GM21447 (cell line): ENCODE results near the gene FOXN4.
"Not testable (repeated sequence)": the region's sequence is repeated elsewhere in the genome, so short reads cannot be mapped to it uniquely, and the experiment has no call there.

ENCODE experiments used
- ATAC-seq: cut with Tn5 transposase; IDR thresholded peaks from one replicate; pipeline ENCODE4 v1.9.1; 2021; ENCODE audit not compliant: unreplicated experiment

FOXN4 gene, protein sequence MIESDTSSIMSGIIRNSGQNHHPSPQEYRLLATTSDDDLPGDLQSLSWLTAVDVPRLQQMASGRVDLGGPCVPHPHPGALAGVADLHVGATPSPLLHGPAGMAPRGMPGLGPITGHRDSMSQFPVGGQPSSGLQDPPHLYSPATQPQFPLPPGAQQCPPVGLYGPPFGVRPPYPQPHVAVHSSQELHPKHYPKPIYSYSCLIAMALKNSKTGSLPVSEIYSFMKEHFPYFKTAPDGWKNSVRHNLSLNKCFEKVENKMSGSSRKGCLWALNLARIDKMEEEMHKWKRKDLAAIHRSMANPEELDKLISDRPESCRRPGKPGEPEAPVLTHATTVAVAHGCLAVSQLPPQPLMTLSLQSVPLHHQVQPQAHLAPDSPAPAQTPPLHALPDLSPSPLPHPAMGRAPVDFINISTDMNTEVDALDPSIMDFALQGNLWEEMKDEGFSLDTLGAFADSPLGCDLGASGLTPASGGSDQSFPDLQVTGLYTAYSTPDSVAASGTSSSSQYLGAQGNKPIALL

DNA sequence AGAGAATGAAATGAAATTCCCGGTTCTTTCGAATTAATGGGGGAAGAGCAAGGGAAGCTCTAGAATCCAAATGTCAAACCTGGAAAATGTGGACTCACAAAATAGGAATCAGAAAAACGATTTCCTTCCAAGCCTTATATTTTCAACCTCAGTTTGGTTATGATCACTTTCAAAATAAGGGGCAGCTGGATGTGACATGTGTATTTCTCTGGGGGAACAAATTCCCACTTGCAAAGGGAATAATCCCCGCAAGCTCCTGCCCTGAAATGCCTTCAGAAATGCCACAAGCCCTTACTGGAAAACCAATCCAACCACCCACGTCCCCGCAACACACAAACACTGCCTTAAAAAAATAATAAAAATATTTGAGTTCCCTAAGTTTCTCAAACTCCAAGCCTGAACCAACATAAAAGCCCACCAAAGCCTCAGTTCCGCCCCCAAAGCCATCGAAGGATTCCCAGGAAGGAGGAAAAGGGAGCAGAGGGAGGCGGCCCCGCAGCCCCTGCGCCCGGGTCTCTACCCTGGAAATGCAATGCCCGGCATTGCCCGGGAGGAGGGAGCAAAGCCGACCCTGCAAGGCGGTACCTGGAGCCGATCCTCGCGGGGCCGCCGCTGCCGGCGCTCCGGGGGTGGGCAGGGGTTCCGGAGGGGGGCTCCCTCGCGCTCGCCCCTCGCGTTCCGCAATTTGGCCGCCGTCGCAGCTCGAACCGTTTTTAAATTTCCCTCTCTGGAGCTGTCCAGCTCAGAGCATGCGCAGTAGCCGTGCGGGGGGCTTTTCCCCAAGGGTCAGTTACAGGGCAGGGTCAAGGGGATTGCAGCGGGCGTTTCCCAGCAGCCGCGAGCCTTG, at the start of gene FOXN4:
Gene FOXN4 (minus strand): TSS at position 751 of the 847 bp plus-strand sequence. CDS start 963 bp downstream, outside the sequence.
- ATAC-seq, result no peak

DNA sequence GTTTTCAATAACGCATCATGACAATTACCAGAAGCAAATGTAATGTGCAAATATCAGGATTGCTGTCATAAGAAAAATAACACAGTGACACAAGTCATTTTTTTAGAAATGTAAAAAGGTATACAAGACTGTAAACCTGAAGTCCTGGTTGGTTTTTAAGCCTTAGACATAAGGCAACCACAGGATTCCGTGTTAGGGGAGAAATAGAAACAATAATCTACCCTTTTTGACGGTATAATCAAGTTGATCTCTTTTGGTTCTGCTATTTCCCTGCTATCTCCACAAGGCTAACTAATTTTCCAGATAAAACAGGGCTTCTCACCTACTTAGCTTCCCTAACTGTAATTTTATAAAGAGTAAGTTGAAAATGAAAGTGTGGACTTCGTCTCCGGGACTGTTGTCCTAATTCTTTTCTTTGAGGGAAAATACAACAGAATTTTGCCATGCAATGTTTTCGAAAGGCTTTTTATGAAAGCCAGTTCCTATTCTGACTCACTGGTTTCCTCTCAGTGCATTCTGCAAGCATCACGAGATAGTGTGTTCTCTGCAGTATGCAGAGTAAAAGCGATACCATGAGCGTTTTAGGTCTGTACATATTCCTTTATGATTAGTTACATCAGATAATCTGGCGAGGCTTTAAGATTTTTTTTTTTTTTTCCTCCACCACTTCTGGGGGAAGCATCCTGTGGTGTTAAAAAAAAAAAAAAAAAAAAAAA, 49.2 kb upstream of the FOXN4 start:
- no peak for ATAC-seq

GRCh38 chr12:109357032-109357431, 47.9 kb upstream of the FOXN4 start:
- ATAC-seq, result no peak

DNA sequence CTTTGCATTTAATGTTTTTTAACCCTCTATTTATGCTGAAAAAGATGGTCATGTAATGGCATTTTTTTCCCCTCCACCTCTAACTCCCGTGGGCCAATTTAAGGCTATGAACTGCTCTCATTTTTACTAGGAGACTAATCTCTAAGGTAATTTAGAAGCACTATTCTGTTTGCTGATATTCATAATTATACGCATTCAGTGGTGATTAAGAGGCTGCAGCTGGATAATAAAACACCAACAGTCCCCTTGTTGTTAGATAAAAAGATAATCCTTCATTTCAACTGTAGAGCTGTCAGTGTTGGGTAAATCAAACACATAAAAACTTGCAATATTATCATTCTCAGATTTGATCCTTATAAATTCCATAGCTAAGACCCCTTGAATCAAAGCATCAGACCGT, 47.5 kb upstream of the FOXN4 start:
- ATAC-seq, result no peak

GRCh38 chr12:109352184-109352583, 43.1 kb upstream of the FOXN4 start:
- ATAC-seq, result no peak

- no peak for ATAC-seq
Observed at GRCh38 chr12:109347589-109347988, 38.5 kb upstream of the FOXN4 start, which contains the start of gene MYO1H. TSS of gene MYO1H (plus strand) at chr12:109347900. CDS start at chr12:109347961, 61 bp downstream.

GRCh38 chr12:109346920-109347319, 37.8 kb upstream of the FOXN4 start:
- no peak for ATAC-seq

- no peak for ATAC-seq
Observed at GRCh38 chr12:109345428-109345827, 36.3 kb upstream of the FOXN4 start.

GRCh38 chr12:109343677-109344076, 34.6 kb upstream of the FOXN4 start:
- no peak for ATAC-seq

DNA sequence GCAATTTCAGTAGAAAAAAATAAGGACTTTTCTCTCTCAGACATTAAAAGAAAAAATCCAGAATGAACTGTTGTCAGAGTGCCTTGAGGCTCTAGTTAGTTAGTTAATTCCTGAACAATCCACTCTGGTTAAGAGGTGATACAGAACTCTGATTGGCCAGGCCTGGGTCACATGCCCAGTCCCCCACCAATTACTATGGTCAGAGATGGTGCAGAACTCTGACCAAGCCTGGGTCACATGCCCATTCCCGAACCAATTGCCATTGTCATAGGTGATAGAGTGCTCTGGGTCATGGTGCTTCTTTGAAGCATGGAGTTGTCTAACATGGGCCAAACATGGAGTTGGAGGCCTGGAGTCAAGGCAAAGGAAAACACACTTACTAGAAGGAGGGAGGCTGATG, 27.5 kb upstream of the FOXN4 start:
- ATAC-seq, result no peak

GRCh38 chr12:109334887-109335286, 25.8 kb upstream of the FOXN4 start:
- no peak for ATAC-seq

- no peak for ATAC-seq
Observed at GRCh38 chr12:109331301-109331952, 22.3 kb upstream of the FOXN4 start.

DNA sequence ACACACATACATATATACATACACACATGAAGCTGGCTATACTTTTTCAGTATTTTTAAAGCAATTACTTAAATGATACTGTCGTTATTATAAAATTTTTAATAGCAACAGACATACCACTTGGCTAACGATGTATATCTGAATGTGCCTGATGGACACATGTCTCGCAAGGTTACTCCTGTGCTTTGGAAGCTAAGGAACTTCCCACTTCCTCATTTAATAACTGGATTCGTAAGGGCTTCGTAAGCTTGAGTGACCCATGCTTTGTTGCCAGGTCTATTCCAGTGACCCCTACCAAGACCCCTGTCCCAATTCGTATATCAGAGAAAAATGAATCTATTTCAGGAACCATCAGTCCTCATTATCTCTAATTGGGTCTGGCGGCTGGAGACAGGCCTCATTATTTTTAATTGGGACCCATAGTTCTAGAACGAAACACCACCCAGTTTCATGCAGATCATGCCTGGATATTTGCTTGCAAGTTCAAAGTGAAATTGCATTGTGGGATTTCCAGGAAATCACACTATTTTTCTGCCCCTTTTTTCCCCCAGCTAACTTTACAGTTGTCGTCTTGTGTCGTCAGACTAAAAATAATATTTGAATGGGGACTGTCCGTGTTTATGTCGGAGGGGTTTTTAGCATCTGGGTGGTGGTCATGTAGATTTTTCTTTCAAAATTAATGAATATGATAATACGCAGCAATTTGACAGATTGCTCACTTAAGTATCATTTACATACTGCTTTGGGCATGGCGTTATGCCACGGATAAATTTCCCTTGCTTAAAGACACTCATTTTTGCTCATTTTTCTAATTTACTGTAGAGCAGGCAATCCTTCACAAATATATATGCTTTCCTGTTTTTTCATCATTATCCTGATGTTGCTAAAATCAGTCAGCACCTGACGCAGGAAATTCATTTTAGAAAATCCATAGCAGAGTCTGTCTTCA, 21.5 kb upstream of the FOXN4 start:
- ATAC-seq, result no peak

DNA sequence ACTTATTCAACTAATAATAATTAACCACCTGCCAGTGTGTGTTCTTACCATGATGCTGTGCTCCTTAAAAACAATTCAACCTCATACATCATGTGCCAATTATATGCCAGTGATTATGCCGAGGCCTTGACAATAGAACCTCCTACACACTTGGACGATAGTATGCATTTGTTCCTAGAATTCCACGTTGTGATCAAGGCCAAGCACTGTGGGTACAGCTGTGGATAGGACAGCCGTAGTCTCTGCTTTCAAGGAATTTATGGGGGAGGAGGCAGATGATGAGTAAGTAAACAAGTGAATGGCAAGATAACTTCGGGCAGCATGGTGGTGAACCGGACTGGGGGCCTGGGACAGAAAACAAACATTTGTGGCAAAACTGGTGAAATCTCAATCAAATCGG, 20.6 kb upstream of the FOXN4 start:
- no peak for ATAC-seq

DNA sequence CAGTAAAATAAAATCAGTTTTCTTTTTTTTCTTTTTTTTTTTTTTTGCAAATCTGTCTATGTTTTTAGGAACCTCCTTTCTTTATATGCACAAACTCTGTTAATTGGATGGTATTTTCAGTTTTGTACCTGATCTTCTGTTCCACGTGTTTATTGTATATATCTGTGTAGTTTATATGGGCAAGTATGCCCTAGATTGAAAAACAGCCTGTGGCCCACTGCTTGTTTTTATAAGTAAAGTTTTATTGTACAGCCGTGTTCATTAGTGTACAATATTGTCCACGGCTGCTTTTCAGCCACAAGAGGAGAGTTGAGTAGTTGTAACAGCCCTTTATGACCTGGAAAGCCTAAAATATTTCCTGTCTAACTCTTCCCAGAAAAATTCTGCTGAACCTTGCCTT, 19.9 kb upstream of the FOXN4 start:
- ATAC-seq, result no peak

- not testable (repeated sequence) for ATAC-seq
Observed at GRCh38 chr12:109321294-109321693, 12.2 kb upstream of the FOXN4 start.

DNA sequence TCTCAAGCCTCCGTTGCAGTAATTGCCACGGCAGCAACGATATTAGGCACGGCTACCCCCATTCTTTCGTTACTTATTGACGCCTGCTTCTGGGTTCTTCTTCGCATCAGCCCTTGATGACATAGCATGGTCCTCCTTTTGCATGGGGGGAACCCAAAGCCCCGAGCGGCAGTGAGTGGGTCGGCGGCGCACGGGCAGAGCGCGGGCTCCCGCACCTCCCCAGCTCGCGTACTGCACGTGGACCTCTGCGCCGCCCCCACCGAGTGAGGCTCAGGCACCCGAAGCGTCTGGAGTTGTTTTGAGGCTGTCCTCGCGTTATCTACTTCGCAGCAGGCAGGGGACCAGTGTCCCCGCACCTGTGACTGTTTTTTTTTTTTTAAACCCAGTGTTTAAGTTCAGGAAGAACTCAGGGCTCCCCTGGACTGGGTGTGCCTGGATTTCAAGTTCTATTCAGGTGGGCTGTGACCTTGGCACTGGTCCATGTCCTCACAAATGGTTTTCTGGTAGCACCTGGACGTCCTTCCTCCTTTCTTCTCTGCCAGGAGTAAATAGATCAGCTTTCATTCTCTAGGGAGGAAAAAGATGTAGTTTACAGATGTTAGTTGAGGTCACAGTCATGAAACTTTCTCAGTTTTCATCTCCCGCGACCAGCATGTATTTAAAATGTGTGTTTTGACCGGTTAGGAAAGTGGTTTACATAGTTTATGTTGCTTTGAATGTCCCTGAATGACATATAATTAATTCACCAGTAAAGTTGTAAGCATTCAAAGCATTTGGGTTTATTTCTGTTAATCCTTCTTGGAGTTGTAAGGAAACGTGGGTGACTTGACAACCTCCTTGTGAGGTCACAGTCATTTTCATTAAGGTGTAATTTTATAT, 1.4 kb upstream of the FOXN4 start:
- ATAC-seq, result no peak
